ENCODE measurements around the gene CTAGE6.
"Not testable (repeated sequence)": the region's sequence is repeated elsewhere in the genome, so short reads cannot be mapped to it uniquely, and the experiment has no call there.

The CTAGE6 gene

GRCh38 chr7:143757596-143757995, at the start of gene CTAGE6:
TSS of gene CTAGE6 (minus strand) at chr7:143757696. CDS start at chr7:143757658, 38 bp downstream.
- H3K4me3 ChIP-seq (replicated peaks; ENCODE audit: low read depth, low read length); DNase-seq (ENCODE audit: extremely low read depth, insufficient read length); H3K36me3 ChIP-seq (ENCODE audit: control insufficient read depth, insufficient read depth, low read length); H3K27me3 ChIP-seq (replicated peaks; ENCODE audit: control insufficient read depth, insufficient read depth, low read length): not testable (repeated sequence)

GRCh38 chr7:143806664-143807071, 49.2 kb upstream of the CTAGE6 start:
- H3K27me3 ChIP-seq (replicated peaks; ENCODE audit: control insufficient read depth, insufficient read depth, low read length); DNase-seq (ENCODE audit: extremely low read depth, insufficient read length); H3K36me3 ChIP-seq (ENCODE audit: control insufficient read depth, insufficient read depth, low read length); H3K4me3 ChIP-seq (replicated peaks; ENCODE audit: low read depth, low read length): not testable (repeated sequence)

GRCh38 chr7:143797896-143798290, 40.4 kb upstream of the CTAGE6 start:
- not testable (repeated sequence) for H3K4me3 ChIP-seq (replicated peaks; ENCODE audit: low read depth, low read length); H3K36me3 ChIP-seq (ENCODE audit: control insufficient read depth, insufficient read depth, low read length); DNase-seq (ENCODE audit: extremely low read depth, insufficient read length); H3K27me3 ChIP-seq (replicated peaks; ENCODE audit: control insufficient read depth, insufficient read depth, low read length)

GRCh38 chr7:143797119-143797895, 39.8 kb upstream of the CTAGE6 start:
- H3K27me3 ChIP-seq (replicated peaks; ENCODE audit: control insufficient read depth, insufficient read depth, low read length); H3K4me3 ChIP-seq (replicated peaks; ENCODE audit: low read depth, low read length); H3K36me3 ChIP-seq (ENCODE audit: control insufficient read depth, insufficient read depth, low read length); DNase-seq (ENCODE audit: extremely low read depth, insufficient read length): not testable (repeated sequence)

GRCh38 chr7:143795653-143796052, 38.2 kb upstream of the CTAGE6 start:
- not testable (repeated sequence) for H3K4me3 ChIP-seq (replicated peaks; ENCODE audit: low read depth, low read length); H3K27me3 ChIP-seq (replicated peaks; ENCODE audit: control insufficient read depth, insufficient read depth, low read length); DNase-seq (ENCODE audit: extremely low read depth, insufficient read length); H3K36me3 ChIP-seq (ENCODE audit: control insufficient read depth, insufficient read depth, low read length)

- not testable (repeated sequence) for H3K36me3 ChIP-seq (ENCODE audit: control insufficient read depth, insufficient read depth, low read length); DNase-seq (ENCODE audit: extremely low read depth, insufficient read length); H3K27me3 ChIP-seq (replicated peaks; ENCODE audit: control insufficient read depth, insufficient read depth, low read length); H3K4me3 ChIP-seq (replicated peaks; ENCODE audit: low read depth, low read length)
Observed at GRCh38 chr7:143792633-143793032, 35.1 kb upstream of the CTAGE6 start.

- H3K27me3 ChIP-seq (replicated peaks; ENCODE audit: control insufficient read depth, insufficient read depth, low read length); DNase-seq (ENCODE audit: extremely low read depth, insufficient read length); H3K4me3 ChIP-seq (replicated peaks; ENCODE audit: low read depth, low read length); H3K36me3 ChIP-seq (ENCODE audit: control insufficient read depth, insufficient read depth, low read length): not testable (repeated sequence)
Observed at GRCh38 chr7:143785415-143786182, 28.1 kb upstream of the CTAGE6 start.

GRCh38 chr7:143779591-143779990, 22.1 kb upstream of the CTAGE6 start:
- H3K27me3 ChIP-seq (replicated peaks; ENCODE audit: control insufficient read depth, insufficient read depth, low read length); H3K4me3 ChIP-seq (replicated peaks; ENCODE audit: low read depth, low read length); DNase-seq (ENCODE audit: extremely low read depth, insufficient read length); H3K36me3 ChIP-seq (ENCODE audit: control insufficient read depth, insufficient read depth, low read length): not testable (repeated sequence)

- H3K27me3 ChIP-seq (replicated peaks; ENCODE audit: control insufficient read depth, insufficient read depth, low read length); H3K36me3 ChIP-seq (ENCODE audit: control insufficient read depth, insufficient read depth, low read length); DNase-seq (ENCODE audit: extremely low read depth, insufficient read length); H3K4me3 ChIP-seq (replicated peaks; ENCODE audit: low read depth, low read length): not testable (repeated sequence)
Observed at GRCh38 chr7:143772738-143773468, 15.4 kb upstream of the CTAGE6 start.

GRCh38 chr7:143767531-143767930, 10.0 kb upstream of the CTAGE6 start:
- H3K4me3 ChIP-seq (replicated peaks; ENCODE audit: low read depth, low read length); H3K27me3 ChIP-seq (replicated peaks; ENCODE audit: control insufficient read depth, insufficient read depth, low read length); H3K36me3 ChIP-seq (ENCODE audit: control insufficient read depth, insufficient read depth, low read length); DNase-seq (ENCODE audit: extremely low read depth, insufficient read length): not testable (repeated sequence)

- not testable (repeated sequence) for H3K36me3 ChIP-seq (ENCODE audit: control insufficient read depth, insufficient read depth, low read length); H3K4me3 ChIP-seq (replicated peaks; ENCODE audit: low read depth, low read length); DNase-seq (ENCODE audit: extremely low read depth, insufficient read length); H3K27me3 ChIP-seq (replicated peaks; ENCODE audit: control insufficient read depth, insufficient read depth, low read length)
Observed at GRCh38 chr7:143765678-143766077, 8.2 kb upstream of the CTAGE6 start.

- H3K36me3 ChIP-seq (ENCODE audit: control insufficient read depth, insufficient read depth, low read length); H3K27me3 ChIP-seq (replicated peaks; ENCODE audit: control insufficient read depth, insufficient read depth, low read length); DNase-seq (ENCODE audit: extremely low read depth, insufficient read length); H3K4me3 ChIP-seq (replicated peaks; ENCODE audit: low read depth, low read length): not testable (repeated sequence)
Observed at GRCh38 chr7:143763065-143763464, 5.6 kb upstream of the CTAGE6 start.

GRCh38 chr7:143745340-143745739, 12.2 kb downstream of the CTAGE6 start:
- H3K27me3 ChIP-seq (replicated peaks; ENCODE audit: control insufficient read depth, insufficient read depth, low read length); H3K36me3 ChIP-seq (ENCODE audit: control insufficient read depth, insufficient read depth, low read length); DNase-seq (ENCODE audit: extremely low read depth, insufficient read length); H3K4me3 ChIP-seq (replicated peaks; ENCODE audit: low read depth, low read length): not testable (repeated sequence)

Measured in GM06990 (cell line).